ENCODE results near the gene ARAF.

GRCh38 chrX:47558436-47558835 is 2.6 kb upstream of the ARAF start:
- no peak for TF ChIP-seq CTCF (conservative IDR thresholded peaks at IDR 0.05 in 1 of 2, IDR thresholded peaks at IDR 0.05 in 1 of 2; ENCODE audit: extremely low read depth in 1 of 2, insufficient read depth in 1 of 2, low read depth in 1 of 2, low read length in 2 of 2)
- TF ChIP-seq EZH2 (IDR thresholded peaks at IDR 0.05; ENCODE audit: borderline replicate concordance, low read length), result no peak

Data from mammary epithelial cell (primary cell).